Activated gamma-delta T cell treated with Interleukin-2 at 50 U/mL for 16 hours (primary cell): ENCODE measurements around the gene PLPPR1.
"Not testable (repeated sequence)": the region's sequence is repeated elsewhere in the genome, so short reads cannot be mapped to it uniquely, and the experiment has no call there.

Experiments used
- DNase-seq: peaks from one replicate; pipeline ENCODE4 v3.0.0-alpha.2; 2020

Gene PLPPR1

DNA sequence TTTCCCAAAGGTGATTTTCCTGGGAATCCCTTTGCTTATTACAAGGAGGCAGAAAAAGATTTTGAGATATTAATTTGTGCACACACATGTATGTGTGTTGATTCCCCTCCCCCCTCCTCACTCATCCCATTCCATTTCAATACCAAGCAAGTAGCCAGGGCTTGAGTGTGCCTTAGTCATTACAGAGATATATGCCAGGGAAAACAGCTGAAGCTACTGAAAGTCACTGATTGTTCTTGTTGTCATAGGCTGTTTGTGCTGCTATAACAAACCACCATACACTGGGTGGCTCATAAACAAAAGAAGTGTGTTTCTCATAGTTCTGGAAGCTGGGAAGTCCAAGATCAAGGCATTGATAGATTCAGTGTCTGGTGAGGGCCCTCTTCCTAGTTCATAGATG is 197.6 kb downstream of the PLPPR1 start:
- DNase-seq, result no peak

DNA sequence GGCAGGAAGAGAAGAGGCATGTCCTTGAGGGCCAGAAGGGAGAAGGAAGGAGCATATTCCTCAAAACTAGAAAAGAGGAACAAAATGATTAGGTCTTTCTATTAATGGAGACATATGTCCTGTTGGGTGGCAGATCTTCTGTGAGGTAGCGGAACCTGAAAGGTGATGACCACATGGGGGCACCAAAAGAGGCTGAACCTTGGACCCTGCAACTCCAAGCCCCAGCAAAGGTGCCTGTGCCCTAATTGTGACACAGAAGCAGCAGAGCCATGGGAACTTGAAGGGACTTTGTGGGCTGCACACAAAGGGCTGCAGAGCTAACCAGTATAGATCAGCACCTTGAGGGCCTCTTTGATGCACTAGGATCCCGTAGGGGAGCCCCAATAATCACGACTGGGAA is 198.3 kb downstream of the PLPPR1 start:
- no peak for DNase-seq

DNA sequence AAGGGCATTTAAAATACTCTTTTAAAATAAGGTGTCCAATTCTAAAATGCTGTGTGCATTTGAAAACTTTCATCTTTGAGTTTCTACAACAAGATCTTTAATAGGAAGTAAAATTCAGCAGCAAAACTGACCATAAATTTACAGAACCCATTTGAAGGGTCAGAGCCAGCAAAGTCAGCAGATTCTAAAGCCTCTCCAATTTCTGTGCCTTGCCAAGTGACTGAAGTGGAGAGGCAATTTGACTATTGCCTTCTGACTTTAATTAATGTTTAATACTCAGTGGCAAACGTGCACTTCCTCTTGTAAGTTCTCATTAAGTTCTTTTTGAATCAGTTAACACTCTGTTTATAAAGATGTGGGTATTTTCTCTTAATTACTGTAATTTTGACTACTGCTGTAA is 201.1 kb downstream of the PLPPR1 start:
- DNase-seq, result no peak

DNA sequence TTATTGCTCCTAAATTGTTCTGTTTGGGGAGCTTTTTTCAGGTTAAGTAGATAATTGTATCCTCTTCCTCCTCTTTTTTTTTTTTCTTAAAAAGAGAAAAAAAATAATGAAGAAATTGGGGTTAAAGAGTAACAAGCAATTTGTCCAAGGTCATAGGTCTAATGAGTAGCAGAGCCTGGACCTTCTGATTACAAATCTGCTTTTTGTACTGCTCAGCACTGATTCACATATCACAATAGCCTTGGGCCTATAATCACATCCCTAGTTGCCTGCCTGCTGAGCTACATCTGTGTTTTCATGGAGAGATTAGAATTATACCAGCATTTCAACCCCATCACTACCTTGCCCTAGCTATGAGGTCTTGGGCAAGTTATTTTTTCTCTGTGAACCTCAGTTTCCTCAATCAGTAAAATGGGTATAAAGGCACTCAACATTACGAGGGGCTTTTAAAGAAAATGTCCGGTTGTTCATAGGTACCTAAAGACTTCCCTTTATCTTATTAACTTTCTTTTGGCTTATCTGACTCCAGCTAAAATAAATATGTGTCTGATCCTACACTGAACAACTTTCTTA is 204.0 kb downstream of the PLPPR1 start:
- no peak for DNase-seq

DNA sequence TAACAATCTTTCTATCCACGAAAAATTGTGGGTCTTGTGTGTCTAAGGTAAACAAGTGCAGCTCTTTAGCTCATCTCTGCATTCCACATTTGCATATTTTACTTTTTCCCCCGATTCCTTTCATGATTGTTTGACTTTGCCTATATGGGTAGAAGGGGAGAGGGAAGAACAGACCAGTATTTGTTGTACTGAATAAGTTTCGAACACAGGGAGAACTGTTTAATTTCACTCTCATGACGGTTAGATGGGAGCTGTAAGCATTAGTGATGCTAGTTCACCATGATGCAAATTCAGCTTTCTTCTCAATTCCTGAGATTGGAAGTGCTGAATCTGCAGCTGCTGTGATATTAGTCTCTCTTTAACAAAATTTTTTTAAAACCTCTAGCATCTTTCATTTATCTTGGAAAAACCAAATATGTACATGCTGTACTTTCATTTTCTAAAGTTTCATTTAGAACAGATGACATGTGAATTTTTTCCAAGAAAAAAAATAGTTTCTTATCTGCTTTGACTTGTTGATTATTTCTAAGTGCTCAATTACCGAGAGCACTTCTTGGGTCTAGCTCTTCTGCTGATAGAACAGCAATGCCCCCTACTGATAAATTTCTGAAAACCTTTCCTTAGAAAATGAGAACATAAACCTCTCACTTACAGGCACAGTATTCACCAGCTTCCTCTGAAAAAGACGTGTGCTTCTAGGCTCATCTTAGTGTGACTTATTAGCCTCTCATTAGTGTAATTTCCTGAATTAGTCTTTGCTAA is 206.8 kb downstream of the PLPPR1 start:
- DNase-seq, result no peak

DNA sequence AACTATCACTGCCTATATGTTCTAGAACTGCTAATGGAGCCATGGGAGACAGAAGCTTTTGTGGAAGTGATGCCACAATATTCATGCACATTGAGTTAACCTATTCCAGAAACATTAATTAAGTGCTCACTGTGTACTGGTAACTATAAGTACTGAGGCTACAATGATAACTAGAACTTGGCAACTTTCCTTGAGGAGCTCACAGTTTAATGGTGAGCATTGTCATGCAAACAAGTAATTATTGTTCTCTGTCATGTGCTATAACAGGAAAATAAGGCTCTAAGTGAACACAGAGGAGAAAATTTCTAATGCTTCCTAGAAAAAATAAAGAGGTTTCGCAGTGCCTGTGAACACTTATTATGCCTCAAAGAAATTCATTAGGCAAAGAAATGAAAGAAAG is 214.1 kb downstream of the PLPPR1 start:
- no peak for DNase-seq

DNA sequence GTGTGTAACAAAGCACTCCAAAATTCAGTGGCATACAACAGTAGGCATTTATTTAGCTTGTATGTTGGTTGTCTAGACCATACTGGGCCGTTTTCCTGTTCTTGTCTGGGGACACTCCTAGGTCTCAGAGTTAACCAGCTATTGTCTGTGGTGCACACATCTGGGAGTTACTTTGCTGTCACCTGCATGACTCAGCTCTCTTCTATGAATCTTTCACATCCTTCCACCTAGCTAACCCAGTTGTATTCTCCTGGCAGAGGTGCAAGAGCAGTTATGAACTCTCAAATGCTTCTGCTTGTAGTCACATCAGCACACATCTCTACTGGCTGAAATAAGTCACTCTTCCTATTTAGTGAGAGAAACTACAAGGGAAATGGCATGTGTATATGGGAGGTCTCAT is 218.2 kb downstream of the PLPPR1 start:
- DNase-seq, result no peak

DNA sequence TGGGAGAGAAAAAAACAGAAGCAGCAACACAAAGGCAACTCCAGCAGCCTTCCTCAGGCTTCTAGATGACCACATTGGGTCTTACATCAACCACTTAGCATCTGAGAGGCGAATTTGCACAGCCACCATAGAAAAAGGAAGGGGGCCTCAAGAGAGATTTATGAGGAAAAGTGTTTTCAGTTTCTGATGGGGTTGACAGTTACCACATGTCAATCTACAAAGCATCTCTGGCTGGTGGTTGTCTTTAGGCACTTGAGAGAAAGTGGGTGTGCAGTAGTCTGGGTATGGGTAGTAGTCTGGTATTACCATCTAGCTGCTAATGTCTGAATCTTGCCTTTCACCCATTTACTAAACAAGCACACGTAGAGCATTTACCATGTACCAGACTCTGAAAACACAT is 218.8 kb downstream of the PLPPR1 start:
- DNase-seq, result no peak

DNA sequence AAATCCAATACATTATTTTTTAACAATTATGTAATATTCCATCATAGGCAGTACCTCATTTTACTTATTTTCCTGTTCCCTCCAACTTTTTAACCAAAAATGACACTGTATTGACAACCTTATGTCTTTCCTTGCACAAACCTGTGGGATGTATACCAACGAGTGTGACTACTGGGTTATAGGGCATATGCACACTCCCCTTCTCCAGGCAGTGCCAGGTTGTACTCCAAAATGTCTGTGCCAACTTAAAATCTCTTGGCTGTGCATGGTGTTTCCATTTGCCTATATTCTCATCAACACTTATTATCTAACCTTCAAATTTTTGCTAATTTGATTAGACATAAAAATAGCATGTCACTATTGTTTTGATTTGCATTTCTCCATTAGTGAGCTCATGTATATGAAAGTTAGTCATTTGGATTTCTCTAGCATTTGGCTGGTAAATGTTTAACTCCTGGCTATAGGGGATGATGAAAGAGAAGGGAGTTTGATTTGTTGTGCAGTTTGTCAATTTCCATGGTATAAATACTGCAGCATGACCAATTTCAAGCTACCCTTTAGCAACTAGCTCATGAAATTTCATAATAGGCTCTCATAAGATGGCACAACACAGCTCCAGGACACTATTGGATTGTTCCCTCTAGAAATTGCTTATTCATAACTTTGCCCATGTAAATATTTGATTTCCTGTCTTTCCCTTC is 226.4 kb downstream of the PLPPR1 start:
- DNase-seq, result no peak

DNA sequence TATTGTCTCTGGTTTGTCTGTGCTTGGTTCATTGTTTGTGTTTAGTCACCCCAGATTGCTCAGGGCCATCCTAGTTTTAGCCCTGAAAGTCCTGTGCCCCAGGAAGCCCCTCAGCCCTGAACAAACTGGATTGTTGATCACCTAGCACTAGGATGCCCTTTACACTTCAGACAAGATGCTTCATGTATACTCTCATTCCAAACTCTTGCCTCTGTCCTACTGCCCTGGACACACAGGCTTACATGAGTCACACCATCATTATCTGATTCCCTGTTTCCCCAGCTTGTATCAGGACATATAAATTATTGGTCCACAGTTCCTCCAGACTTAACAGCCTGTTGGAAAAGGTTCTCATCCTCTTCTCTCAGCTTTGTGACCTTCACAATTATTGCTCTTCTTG is 236.2 kb downstream of the PLPPR1 start:
- no peak for DNase-seq

DNA sequence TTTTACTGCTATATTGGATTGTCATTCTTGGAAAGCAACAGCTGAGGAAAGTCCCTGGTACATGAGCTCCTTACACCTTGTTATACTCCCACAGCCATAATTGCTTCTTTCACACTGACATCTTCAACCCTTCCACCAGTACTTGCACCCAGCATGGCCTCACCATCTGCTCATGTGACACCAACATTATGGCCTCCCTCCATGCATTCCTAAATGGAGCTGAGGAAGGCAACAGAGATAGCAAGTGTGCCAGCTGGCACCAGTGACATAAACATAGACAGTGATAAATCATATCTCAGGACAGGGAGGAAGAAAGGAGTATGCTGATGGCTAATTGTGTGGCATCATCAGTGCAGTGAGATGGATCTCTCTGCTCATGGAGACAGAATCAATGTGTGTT is 236.7 kb downstream of the PLPPR1 start:
- DNase-seq, result no peak

DNA sequence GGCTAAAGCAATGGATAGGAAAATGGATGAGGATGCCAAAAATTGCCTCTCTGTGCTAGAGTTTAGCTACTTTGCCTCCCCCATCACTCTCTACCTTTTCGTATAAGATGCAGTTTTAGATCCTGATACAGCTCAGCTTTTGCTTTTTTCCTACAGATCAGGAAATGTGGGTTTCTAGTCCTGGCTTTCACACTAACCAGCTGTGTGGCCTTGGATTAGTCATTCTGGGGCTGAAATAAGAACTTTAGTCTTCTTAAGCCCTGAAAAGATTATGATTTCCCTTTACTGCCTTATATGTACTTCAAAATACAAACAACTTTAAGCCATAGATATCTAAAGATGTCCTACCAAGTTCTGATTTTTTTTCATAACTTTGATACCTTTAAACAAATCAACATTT is 239.9 kb downstream of the PLPPR1 start:
- DNase-seq, result no peak

DNA sequence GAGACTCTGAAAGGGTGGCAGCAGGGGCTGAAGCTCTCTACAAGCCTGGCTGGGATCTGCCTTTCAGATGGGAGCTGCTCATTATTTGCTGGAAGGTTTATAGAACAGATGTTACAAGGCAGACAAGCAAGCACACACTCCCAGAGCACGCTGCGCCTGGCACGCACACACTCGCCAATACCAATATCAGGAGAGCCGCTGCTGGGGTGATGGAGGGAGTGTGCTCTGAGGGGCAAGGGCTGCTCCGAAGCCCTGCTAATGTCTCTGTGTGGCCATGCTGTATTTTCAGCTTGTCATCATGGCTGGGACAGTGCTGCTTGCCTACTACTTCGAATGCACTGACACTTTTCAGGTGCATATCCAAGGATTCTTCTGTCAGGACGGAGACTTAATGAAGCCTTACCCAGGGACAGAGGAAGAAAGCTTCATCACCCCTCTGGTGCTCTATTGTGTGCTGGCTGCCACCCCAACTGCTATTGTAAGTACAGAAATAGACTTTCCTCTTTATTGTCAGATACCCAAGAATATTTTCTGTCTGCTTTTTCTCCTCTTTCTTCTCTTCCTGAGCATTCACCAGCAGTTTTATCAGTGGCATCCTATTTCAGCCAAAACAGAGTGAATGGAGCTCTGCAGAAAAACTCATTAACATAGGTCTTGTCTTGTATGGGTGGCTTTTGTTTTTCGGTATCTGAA is 241.2 kb downstream of the PLPPR1 start:
- DNase-seq, result no peak

DNA sequence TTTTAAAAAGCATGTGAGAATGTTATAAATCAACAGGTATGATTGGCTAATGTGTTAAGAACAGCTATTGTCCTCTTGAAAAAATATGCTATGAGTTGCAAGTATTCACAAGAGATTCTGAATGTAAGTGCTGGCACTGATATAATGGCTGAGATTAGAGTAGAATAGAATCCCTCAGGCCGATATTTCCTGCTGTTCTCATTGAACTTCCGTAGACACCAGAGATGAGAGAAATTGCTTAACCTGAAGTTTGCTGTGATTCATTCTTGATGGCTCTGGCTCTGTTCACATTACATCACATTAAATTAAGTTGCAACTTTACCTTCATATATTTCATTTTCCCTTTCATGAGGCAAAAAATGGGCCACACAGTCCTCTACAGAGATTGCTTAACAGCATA is 241.8 kb downstream of the PLPPR1 start:
- no peak for DNase-seq

DNA sequence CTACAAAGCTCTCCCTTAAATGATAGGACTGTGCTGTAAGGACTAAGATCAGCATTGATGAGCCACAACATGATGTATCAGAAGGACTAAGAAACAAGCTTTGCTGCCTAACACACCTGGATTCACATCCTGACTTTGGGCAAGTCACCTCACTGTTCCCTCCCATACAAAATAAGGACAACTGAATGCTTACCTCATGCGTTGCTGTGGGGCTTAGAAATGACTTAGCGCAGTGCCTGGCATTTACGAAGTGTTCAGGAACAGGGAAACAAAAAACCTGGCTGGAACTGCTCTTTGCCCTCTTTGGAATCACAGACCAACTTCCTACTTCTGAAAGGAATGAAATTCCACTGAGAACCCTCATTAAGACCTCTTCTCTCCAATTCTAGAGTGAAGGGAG is 242.6 kb downstream of the PLPPR1 start:
- no peak for DNase-seq

DNA sequence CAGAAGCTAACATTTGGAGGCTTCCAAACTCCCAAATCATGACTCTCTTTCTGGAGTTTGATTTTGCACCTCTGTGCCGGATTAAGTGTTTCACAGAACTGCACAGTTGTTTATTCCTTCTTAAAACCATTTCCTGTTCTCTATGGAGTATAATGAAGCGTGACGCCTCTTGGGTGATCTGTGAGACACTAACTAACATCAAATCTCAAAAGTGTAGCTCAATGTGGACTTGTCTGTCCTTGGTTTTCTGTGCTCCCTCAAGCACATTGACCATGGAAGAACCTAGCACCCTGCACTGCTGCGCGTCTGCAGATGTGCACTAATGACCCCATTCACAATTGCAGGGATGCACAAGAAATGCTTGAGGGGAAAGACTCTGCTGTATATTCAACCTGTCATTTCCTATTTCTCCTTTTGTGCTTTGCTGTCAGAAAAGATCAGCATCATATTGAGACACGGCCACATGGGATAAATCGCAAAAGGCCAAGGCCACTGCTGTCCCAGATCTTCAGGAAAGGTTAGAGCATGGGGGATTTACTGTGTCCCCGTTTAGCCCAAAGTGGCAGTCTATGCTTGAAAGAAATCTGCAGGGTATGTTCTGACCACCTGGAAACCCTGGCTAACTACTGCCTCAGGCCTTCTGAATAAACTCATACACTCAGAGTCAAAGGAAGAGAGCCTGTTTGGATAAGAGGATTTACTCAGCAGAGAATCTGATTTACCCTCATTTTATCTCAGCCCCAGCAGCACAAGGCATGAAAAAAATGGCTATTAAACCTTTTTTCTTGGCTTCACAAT is 246.6 kb downstream of the PLPPR1 start:
- DNase-seq, result no peak

DNA sequence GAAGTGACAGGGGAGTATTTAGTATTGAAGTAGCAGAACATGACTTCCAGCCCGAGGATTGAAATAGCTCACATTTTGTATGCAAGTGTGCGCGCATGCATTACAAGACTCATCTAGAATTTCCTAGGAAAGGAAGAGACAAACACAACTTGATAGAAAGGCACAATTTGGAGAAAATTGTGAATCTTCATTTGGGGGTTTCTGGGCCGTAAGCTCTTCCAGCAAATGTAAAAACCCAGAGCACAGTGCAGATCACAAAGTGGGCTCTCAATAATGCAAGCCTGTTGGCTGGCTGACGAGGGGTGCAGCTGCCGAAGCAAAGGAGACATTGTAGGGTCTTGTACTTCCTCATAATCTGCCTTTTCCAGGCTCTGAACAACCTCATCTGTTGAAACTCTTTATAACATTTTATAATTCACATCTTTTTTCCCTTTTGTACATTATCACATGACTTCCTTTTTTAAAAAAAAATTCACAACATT is 247.3 kb downstream of the PLPPR1 start:
- DNase-seq, result no peak

DNA sequence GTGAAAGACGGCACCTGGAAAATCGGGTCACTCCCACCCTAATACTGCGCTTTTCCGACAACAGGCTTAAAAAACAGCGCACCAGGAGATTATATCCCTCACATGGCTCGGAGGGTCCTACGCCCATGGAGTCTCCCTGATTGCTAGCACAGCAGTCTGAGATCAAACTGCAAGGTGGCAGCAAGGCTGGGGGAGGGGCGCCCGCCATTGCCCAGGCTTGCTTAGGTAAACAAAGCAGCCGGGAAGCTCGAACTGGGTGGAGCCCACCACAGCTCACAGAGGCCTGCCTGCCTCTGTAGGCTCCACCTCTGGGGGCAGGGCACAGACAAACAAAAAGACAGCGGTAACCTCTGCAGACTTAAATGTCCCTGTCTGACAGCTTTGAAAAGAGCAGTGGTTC is 262.5 kb downstream of the PLPPR1 start:
- not testable (repeated sequence) for DNase-seq

DNA sequence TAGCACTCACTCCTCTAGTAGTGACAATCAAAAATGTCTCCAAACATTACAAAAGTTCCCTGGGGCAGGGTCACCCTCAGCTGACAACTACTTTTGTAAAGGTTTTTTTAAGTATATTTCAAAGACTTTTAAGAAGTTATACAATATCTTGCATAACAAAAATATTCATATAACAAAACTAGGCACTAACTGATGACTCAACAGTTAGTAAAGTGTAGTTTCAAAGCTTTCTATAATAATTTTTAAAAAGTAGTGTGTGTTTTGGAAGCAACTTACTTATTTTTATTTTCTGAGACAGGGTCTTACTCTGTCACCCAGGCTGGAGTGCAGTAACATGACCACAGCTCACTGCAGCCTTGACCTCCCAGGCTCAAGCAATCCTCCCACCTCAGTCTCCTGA is 271.4 kb downstream of the PLPPR1 start:
- no peak for DNase-seq

DNA sequence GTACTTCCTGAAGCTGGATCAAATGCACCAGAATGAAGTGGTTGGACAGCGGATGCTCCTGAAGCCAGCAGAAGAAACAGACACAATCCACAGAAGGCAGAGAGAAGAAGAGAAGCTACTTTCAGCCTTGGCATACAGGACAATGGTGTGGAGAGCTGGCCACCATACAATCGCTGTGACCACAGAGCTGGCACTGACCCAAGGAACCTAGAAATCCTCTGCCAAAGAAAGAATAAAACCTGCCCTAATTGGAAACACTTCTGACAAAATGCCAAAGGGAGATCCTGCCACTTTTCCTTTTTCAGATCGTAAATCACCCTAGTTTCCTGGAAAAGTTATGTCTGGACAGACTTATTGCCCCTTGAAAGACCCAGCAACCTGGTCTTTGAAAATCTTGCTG is 278.5 kb downstream of the PLPPR1 start:
- DNase-seq, result no peak

DNA sequence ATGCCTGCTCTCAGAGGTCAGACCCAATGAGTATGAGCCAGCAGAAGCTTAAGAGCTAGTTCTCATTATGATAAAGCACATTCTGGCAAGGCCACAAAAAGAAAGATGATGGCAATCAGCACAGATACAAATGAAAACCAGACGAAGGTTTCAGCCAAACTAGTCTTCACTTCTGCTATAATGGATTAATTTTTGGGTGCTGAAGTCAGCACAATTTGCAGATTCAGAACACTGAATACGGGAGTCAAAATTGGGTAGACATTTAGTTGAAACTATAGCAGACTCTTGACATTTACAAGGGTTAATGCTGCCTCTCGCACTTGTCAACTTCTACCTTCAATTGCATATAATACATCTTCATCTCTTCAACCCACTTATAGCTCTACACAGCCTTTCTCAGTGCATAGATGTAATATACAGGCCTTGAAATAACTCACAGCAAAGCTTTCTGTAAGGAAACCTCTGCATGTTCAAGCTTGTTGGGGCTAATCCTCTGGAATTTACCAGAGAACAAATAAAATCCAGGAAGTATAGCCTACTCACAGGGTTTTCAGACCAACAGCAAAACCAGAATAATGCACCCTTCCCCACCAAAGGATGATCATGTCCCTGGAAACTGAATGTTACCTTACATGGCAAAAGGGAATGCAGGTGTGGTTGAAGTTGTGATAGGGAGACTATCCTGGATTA is 279.1 kb downstream of the PLPPR1 start:
- DNase-seq, result no peak

DNA sequence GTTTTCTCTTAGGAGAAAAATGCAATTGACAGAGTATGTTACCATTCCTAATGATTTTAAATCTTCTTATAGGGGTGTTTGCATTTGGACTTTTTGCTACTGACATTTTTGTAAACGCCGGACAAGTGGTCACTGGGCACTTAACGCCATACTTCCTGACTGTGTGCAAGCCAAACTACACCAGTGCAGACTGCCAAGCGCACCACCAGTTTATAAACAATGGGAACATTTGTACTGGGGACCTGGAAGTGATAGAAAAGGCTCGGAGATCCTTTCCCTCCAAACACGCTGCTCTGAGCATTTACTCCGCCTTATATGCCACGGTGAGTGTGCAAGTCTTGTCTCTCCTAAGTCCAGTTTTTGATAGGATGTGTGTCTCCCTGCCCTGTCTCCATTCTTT is 280.6 kb downstream of the PLPPR1 start:
- no peak for DNase-seq
